ENCODE data around the gene SELENOW. TPM values are rescaled to one million over a fixed set of nuclear protein-coding genes. Genes with fewer than 3 reads are reported as not detected.
"Not testable (repeated sequence)": the region's sequence is repeated elsewhere in the genome, so short reads cannot be mapped to it uniquely, and the experiment has no call there.

The SELENOW gene
- total RNA-seq, 1 donor from 2014 or later, result 247 TPM

DNA sequence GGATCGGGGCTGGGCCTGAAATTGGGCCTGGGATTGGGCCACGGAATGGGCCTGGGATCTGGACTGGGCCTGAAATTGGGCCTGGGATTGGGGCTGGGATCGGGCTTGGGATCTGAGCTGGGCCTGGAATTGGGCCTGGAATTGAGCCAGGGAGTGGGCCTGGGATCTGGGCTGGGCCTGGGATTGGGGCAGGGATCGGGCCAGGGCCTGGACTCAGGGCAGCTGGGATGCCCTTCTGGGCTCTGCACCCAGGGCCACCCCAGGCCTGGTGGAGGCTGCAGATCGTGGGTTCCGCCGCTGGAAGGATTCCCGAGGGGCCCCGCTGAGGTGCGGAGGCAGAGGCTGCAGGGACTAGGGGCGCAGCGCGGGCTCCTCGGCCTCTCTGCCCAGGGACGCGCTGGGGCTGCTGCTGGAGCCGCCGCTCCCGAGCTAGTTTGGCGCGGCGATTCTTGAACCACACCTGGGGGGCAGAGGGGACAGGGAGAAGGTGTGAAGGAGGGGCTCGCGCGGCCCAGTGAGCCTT lies 24.1 kb downstream of the SELENOW start:
- no peak overlapping the region for H3K4me3 ChIP-seq
- H3K4me1 ChIP-seq, result no peaks in the 10 kb centered on the region
- H3K36me3 ChIP-seq, result no peaks in the 10 kb centered on the region
- intact Hi-C loops (cut with DNase I), result no loop called here
- no peak overlapping the region for H3K27ac ChIP-seq
- H3K9me3 ChIP-seq, result no peaks in the 10 kb centered on the region
- ATAC-seq (peak in 1 of 2 donors; percentile 29), DNase-seq (no peak)
- H3K27me3 ChIP-seq (ENCODE audit: low read depth), result peaks cover 4% of the 10 kb centered on the region
- TF ChIP-seq, protein P1, sequence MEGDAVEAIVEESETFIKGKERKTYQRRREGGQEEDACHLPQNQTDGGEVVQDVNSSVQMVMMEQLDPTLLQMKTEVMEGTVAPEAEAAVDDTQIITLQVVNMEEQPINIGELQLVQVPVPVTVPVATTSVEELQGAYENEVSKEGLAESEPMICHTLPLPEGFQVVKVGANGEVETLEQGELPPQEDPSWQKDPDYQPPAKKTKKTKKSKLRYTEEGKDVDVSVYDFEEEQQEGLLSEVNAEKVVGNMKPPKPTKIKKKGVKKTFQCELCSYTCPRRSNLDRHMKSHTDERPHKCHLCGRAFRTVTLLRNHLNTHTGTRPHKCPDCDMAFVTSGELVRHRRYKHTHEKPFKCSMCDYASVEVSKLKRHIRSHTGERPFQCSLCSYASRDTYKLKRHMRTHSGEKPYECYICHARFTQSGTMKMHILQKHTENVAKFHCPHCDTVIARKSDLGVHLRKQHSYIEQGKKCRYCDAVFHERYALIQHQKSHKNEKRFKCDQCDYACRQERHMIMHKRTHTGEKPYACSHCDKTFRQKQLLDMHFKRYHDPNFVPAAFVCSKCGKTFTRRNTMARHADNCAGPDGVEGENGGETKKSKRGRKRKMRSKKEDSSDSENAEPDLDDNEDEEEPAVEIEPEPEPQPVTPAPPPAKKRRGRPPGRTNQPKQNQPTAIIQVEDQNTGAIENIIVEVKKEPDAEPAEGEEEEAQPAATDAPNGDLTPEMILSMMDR (IDR thresholded peaks at IDR 0.05), result no peak

DNA sequence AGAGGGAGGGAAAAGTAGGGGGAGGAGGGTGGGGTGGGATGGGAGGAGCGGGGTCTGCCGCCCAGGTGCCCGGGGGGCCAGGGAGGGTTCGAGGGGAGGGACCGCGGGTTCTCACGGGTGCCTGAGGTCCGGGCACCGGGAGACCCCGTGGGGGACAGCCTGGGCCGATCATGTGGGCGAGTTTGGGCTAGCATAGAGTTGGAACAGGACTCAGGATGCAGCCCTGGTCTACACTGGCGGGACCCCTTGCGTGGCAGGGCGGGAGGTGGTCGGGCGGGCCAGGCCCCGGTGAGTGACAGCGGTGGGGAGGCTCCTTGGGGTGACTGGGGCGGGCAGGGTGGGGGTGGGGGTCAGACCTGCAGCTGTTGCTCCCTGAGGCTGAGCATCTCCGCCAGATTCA lies 24.6 kb downstream of the SELENOW start:
- intact Hi-C loops (cut with DNase I), result not testable (repeated sequence)

DNA sequence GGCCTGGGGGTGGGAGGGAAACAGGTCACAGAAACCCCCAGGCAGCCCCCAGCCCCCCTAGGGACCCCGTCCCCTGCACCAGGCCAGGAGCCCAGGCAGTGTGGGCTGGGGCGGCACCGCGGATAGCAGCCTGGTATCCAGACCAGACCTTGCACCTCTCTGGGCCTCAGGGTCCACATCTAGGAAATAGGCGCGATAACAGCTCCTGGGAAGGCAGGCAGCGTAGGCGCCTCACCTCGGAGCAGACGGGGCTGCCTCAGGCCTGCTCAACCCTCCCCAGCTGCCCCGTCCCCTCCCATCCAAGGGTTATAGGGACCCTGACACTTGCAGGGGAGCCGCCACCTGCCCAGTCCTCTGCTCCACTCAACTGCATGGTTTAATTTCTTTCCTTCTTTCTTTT lies 25.2 kb downstream of the SELENOW start:
- intact Hi-C loops (cut with DNase I); H3K27ac ChIP-seq; DNase-seq; H3K9me3 ChIP-seq; H3K27me3 ChIP-seq (ENCODE audit: low read depth); H3K4me1 ChIP-seq; H3K4me3 ChIP-seq; H3K36me3 ChIP-seq: not testable (repeated sequence)
- peak in 1 of 2 donors; percentile 11 for ATAC-seq

More for the DNA sequence above, 24.6 kb downstream of the SELENOW start:
- H3K9me3 ChIP-seq; H3K27me3 ChIP-seq (ENCODE audit: low read depth); H3K4me3 ChIP-seq; ATAC-seq; H3K4me1 ChIP-seq; DNase-seq; H3K36me3 ChIP-seq; H3K27ac ChIP-seq: not testable (repeated sequence)

DNA sequence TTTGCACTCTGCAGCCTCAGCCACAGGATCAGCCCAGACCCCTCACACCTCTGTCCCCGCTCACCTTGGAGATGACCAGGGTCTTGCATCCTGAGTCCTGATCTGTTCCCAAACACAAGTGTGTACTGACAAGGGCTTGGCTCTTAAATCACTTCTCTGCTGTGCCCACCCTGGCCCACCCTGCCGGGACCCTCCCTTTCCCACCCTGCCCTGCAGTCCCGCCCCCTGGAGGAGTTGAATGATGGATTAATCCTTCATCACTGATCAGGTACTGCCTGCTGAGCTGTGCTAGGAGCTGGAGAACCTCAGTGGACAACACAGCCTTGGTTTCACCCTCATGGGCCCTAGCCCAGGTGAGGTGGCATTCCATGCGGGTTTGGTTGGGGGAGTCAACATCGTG lies 25.9 kb downstream of the SELENOW start, which contains the start of gene TPRX1:
Gene TPRX1, minus strand, starts transcription at position 101 of the 400 bp plus-strand sequence. Its CDS starts 12 bp downstream, at position 89.
- H3K36me3 ChIP-seq; intact Hi-C loops (cut with DNase I); H3K27me3 ChIP-seq (ENCODE audit: low read depth); DNase-seq; H3K27ac ChIP-seq; H3K9me3 ChIP-seq; H3K4me3 ChIP-seq; H3K4me1 ChIP-seq: not testable (repeated sequence)
- ATAC-seq, result peak in 1 of 2 donors; percentile 27

DNA sequence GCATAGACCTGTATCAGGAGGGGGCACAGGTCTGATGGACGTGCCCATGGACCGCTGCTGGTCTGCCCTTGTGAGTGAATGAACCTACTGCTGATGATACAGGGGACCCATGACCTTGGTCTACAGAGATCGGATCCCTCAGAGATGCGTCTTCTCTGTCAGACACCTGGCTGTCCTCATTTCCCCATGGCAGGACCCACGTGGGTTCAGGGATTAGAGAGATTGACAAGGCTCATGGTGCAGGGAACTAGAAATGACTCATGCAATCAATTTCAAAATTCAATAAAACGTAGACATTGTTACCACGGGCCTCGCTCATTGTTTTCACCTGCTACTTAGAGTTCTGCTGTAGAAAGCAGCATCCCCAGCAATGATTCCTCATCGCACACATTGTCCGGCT lies 26.8 kb downstream of the SELENOW start:
- H3K4me1 ChIP-seq, result no peaks in the 10 kb centered on the region
- H3K36me3 ChIP-seq, result no peaks in the 10 kb centered on the region
- ATAC-seq, result no peak
- H3K27ac ChIP-seq, result no peak overlapping the region
- intact Hi-C loops (cut with DNase I), result no loop called here
- TF ChIP-seq, protein P1 (IDR thresholded peaks at IDR 0.05), result no peak
- no peaks in the 10 kb centered on the region for H3K9me3 ChIP-seq
- no peak for DNase-seq
- H3K27me3 ChIP-seq (ENCODE audit: low read depth), result peaks cover 4% of the 10 kb centered on the region
- H3K4me3 ChIP-seq, result no peak overlapping the region

DNA sequence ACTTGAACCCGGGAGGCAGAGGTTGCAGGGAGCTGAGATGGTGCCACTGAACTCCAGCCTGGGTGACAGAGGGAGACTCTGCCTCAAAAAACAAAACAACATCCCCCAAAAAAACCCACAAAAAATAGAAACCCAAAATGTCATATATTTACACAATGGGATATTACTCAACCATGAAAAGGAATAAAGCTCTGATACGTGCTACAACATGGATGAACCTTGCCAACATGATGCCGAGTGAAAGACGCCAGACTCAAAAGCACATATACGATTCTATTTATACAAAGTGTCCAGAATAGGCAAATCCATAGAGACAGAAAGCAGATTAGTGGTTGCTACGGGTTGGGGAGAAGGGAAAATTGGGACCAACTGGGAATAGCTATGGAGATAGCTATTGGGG lies 27.9 kb downstream of the SELENOW start:
- ATAC-seq (no peak), DNase-seq (no peak)
- H3K27ac ChIP-seq, result no peak overlapping the region
- peaks cover 4% of the 10 kb centered on the region for H3K27me3 ChIP-seq (ENCODE audit: low read depth)
- no peaks in the 10 kb centered on the region for H3K9me3 ChIP-seq
- TF ChIP-seq, protein P1 (IDR thresholded peaks at IDR 0.05), result no peak
- H3K36me3 ChIP-seq, result no peaks in the 10 kb centered on the region
- no peaks in the 10 kb centered on the region for H3K4me1 ChIP-seq
- intact Hi-C loops (cut with DNase I), result no loop called here
- no peak overlapping the region for H3K4me3 ChIP-seq

DNA sequence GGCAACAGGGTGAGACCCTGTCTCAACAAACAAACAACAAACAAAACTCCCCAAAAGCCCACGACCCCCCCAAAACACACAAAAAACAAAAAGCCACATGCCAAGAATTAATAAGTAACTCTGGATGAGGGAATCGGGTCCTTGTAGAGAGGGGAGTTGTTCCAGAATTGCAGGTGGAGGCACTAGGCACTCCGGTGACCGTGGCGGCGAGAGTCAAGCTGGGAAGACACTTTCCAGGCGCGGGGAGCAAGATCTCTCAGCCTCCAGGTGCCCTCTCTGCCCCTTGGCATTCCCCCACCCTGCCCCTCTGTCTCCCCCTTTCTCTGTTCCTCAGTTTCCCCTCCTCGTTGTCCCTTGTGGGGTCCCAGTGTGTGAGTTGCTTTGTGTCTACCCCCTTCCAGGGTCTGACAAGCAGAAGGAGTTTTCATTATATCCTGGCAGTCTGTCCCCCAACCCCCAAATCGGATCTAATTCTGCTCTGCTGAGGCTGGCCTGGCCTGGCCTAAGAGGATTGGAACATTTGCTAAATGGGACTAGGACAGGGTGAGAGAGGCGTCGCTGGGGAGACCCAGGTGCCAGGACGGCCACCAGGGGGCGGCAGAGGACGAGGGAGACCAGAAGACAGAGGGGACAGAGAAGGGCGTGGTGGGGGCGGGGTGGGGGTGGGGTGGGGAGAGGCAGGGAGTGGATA lies 34.9 kb downstream of the SELENOW start:
- peak; percentile 79 to 89 for ATAC-seq

More for the DNA sequence above, 34.9 kb downstream of the SELENOW start:
- H3K36me3 ChIP-seq, result no peaks in the 10 kb centered on the region
- peaks cover 1% of the 10 kb centered on the region for H3K27me3 ChIP-seq (ENCODE audit: low read depth)
- H3K4me3 ChIP-seq, result no peak overlapping the region
- TF ChIP-seq, protein P1 (IDR thresholded peaks at IDR 0.05), result peak; percentile 57
- H3K9me3 ChIP-seq, result no peaks in the 10 kb centered on the region
- intact Hi-C loops (cut with DNase I), result no loop called here
- no peaks in the 10 kb centered on the region for H3K4me1 ChIP-seq
- H3K27ac ChIP-seq, result no peak overlapping the region
- peak; percentile 79 for DNase-seq
